Suppressor macrophage (primary cell): ENCODE results near the gene TACC3.

ENCODE experiments used
- DNase-seq, 4 experiments: peaks; one replicate each; pipeline ENCODE4 v3.0.0-alpha.2; 2020 to 2022

Gene TACC3

GRCh38 chr4:1703867-1704266, 17.5 kb upstream of the TACC3 start:
- DNase-seq, result no peak

GRCh38 chr4:1705732-1706131, 15.6 kb upstream of the TACC3 start:
- no peak for DNase-seq

GRCh38 chr4:1706358-1706757, 15.0 kb upstream of the TACC3 start:
- DNase-seq, result no peak

GRCh38 chr4:1708581-1708980, 12.7 kb upstream of the TACC3 start:
- no peak for DNase-seq

- DNase-seq, result no peak
Measured at GRCh38 chr4:1711055-1711570, 10.2 kb upstream of the TACC3 start.

- DNase-seq, result peak; percentile 63 to 74 (median 64)
Measured at GRCh38 chr4:1711571-1712215, 9.6 kb upstream of the TACC3 start.

GRCh38 chr4:1712216-1713002, 8.9 kb upstream of the TACC3 start, which contains the start of gene SLBP:
SLBP (minus strand) TSS chr4:1712319; CDS start chr4:1712188, 131 bp downstream.
- DNase-seq, result peak; percentile 98 to 99 (median 99)

- DNase-seq, result no peak
Measured at GRCh38 chr4:1713003-1713851, 8.1 kb upstream of the TACC3 start.

GRCh38 chr4:1714303-1715001, 6.9 kb upstream of the TACC3 start:
- DNase-seq, result peak in 2 of 4 experiments; percentile 13 to 38

GRCh38 chr4:1715002-1715758, 6.1 kb upstream of the TACC3 start:
- DNase-seq, result peak; percentile 56 to 72 (median 68)

GRCh38 chr4:1716065-1716945, 5.0 kb upstream of the TACC3 start:
- no peak for DNase-seq

GRCh38 chr4:1717129-1718094, 3.9 kb upstream of the TACC3 start:
- no peak for DNase-seq

- no peak for DNase-seq
Measured at GRCh38 chr4:1718095-1718850, 3.0 kb upstream of the TACC3 start.

- DNase-seq, result peak; percentile 38 to 73 (median 61)
Measured at GRCh38 chr4:1720163-1720983, 948 bp upstream of the TACC3 start.

- DNase-seq, result peak in 3 of 4 experiments; percentile 35 to 64 (median 47)
Measured at GRCh38 chr4:1721666-1722550, 587 bp downstream of the TACC3 start.

GRCh38 chr4:1722551-1723118, 1.3 kb downstream of the TACC3 start:
- DNase-seq, result peak; percentile 43 to 62 (median 57)
